Panc1 (cell line): ENCODE measurements around the gene NFIB.

ENCODE experiments used
- POLR2AphosphoS5 ChIP-seq: IDR thresholded peaks from 2 replicates; pipeline ENCODE4 v1.6.1; 2012; ENCODE audit warnings: mild to moderate bottlenecking, low read depth, low read length, moderate library complexity
- TF ChIP-seq, protein P1 (sequence below): fragments of 450-650 bp; IDR thresholded peaks from 2 replicates; pipeline ENCODE4 v1.5.1; 2017; ENCODE audit warnings: mild to moderate bottlenecking

DNA sequence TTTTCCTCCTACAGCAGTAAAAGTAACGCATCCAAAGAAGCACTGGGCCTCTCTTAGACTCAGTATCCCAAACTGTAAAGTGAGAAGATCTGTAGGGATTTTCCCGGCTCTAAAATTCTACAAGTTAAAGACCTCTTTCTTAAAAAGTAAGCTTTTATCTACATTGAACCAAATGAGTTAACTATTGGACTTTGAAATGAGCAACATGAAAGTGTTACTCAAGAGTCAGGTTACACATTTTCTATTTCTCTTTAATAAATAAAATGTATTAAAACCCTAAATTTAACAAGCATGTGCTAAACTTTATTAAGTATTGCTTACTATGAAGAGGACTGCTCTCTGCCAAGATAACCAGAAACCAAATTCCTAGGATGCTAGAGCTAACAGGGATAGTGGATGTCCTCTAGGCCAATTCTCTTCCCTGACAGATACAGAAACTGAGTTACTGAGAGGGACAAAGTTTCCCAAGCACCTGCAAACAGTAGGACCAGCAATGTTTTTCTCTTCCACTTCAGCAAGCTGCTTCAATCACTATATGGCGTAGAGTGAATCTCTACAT lies 21.7 kb downstream of the NFIB start:
- no peak for TF ChIP-seq POLR2AphosphoS5
- TF ChIP-seq, protein P1, sequence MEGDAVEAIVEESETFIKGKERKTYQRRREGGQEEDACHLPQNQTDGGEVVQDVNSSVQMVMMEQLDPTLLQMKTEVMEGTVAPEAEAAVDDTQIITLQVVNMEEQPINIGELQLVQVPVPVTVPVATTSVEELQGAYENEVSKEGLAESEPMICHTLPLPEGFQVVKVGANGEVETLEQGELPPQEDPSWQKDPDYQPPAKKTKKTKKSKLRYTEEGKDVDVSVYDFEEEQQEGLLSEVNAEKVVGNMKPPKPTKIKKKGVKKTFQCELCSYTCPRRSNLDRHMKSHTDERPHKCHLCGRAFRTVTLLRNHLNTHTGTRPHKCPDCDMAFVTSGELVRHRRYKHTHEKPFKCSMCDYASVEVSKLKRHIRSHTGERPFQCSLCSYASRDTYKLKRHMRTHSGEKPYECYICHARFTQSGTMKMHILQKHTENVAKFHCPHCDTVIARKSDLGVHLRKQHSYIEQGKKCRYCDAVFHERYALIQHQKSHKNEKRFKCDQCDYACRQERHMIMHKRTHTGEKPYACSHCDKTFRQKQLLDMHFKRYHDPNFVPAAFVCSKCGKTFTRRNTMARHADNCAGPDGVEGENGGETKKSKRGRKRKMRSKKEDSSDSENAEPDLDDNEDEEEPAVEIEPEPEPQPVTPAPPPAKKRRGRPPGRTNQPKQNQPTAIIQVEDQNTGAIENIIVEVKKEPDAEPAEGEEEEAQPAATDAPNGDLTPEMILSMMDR: no peak
